Hindlimb muscle (tissue), 1 donor: ENCODE data around the gene ABLIM3. TPM values are rescaled to one million over a fixed set of nuclear protein-coding genes. Genes with fewer than 3 reads are reported as not detected.

Experiments used
- DNase-seq: peaks from one replicate; pipeline ENCODE4 v3.0.0-alpha.2; 2013
- polyA plus RNA-seq: library from polyadenylated mRNA; unstranded; fragments of 120-200 nt; gene quantifications from one replicate; pipeline ENCODE4 v1.2.1, GENCODE V29; 2013; ENCODE audit not compliant: insufficient read length

ABLIM3 gene
- polyA plus RNA-seq, 1 donor, result 91.2 TPM

- DNase-seq, result no peak
Measured at GRCh38 chr5:149188383-149188782, 47.1 kb downstream of the ABLIM3 start.

DNA sequence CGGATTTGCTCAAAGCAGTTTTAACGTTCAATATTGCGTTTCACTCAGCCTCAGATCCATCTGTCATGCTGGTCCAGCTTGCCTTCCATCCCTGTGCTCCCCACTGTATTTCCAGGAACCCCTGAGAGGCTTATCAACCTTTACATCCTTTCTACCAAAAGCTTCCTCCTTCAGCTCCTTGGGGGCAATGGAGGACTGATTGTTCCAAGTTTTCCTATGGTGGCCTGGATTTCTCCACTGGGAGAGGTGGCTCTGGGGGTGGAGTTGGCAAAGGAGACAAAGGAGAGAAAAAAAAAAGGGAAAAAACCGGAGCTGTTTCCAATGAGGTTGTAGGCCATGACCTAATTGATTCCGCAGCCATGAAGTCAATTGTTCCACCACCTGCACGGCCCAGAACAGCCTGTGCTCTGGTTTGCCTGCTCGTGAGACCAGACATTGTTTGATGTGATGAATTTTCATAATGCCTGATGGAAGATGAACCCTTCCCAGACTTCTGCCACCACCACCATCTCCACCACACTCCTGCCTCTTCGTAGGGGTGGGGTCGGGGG is 54.1 kb downstream of the ABLIM3 start:
- no peak for DNase-seq

- DNase-seq, result no peak
Measured at GRCh38 chr5:149195962-149196361, 54.7 kb downstream of the ABLIM3 start.

DNA sequence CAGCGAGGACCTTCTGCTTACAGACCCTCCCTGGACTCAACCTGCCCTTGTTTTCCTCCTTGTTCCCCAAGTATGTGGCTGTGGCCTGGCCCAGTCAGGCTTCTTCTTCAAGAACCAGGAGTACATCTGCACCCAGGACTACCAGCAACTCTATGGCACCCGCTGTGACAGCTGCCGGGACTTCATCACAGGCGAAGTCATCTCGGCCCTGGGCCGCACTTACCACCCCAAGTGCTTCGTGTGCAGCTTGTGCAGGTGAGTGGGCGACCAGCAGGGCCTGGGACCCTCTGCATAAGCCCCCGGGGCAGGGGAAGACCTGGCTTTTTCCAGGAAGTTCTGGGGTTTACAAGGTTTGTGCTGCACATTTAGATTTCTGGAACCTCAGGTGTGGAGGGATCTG is 56.9 kb downstream of the ABLIM3 start:
- no peak for DNase-seq

- no peak for DNase-seq
Measured at GRCh38 chr5:149200355-149200754, 59.1 kb downstream of the ABLIM3 start.

- DNase-seq, result no peak
Measured at GRCh38 chr5:149201121-149201637, 59.9 kb downstream of the ABLIM3 start.

DNA sequence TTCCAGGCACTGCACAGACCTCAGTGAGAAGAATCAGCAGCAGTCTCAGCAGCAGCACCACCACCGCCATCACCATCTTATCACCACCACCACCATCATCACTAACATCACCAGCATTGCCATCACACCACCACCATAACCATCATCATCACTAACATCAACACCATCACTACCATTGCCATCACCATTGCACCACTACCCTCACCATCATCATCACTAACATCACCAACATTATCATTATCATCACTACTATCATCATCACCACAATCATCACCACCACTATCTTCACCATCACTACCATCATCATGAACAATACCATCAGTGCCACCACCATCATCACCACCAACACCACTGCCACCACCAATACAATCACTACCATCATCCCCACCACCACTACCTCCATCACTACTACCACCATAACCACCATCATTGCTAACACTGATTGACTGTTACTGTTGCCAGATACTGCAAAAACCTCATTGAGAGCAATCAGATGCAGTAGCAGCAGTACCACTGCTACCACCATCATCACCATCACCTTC is 61.7 kb downstream of the ABLIM3 start:
- DNase-seq, result no peak

GRCh38 chr5:149203921-149204441 is 62.7 kb downstream of the ABLIM3 start:
- no peak for DNase-seq

DNA sequence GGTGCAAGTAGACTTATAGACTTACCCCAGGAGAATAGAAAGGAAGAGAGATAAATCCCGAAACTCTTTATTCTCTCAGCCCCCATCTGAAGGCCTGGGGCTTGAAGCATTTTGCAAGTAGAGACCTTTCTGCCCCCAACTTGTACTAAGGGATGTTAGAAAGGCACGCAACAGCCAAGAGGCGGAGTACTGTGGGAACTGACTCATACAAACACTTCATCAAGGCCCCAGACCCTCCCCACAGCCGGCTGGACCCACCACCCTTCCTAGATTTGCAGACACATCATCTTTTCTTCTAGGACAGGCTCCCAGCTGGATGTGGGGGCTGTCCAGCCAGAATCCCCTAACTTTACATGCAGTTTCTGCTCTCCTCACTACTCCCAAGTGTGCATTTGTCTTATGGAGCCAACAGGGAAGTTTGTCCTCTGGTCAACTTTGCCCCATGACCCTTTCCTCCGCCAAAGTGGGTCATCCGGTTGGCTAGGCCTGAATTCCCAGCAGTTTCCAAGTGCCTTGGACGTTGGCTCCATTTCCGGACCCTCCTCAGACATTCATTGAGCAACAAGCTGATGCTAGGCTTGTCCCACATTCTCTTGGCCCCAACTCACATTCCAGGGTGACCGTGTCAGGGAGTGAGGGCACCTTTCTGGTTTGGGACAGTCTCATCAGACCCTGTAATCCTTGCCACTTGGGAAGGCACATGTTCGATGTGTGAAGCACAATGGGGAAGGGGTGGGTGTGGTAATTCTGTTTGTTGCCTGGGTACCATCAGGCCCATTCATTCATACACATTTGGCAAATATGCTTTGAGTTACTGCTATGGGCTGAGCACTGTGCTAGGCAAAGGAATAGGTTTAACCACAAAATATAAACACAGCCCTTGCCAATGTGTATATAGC is 64.6 kb downstream of the ABLIM3 start:
- no peak for DNase-seq

DNA sequence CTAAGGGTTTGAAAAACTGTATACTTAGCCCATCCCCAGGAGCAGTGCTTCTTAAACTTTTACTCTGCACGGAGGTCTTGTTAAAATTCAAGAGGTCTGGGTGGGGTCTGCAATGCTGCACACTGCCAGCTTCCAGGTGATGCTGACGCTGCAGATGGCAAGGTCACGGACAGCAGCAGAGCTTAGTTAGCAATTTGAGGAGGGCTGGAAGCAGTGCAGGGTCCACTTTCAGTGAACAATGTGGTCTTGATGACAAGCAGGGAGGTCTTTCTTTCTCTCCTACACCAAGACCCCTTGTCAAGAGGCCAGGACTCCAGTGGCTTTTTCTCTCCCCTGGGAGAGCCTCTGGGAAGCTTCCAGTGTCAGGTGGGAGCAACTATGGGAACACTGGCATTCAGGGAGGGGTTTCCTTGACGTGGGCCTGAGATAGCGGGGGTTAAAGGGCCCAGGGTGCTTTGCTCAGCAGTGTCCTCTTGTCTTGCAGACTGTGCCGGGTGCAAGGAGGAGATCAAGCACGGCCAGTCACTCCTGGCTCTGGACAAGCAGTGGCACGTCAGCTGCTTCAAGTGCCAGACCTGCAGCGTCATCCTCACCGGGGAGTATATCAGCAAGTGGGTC is 65.3 kb downstream of the ABLIM3 start:
- DNase-seq, result no peak

GRCh38 chr5:149207831-149208230 is 66.5 kb downstream of the ABLIM3 start:
- DNase-seq, result no peak

- no peak for DNase-seq
Measured at GRCh38 chr5:149210225-149210624, 68.9 kb downstream of the ABLIM3 start.

DNA sequence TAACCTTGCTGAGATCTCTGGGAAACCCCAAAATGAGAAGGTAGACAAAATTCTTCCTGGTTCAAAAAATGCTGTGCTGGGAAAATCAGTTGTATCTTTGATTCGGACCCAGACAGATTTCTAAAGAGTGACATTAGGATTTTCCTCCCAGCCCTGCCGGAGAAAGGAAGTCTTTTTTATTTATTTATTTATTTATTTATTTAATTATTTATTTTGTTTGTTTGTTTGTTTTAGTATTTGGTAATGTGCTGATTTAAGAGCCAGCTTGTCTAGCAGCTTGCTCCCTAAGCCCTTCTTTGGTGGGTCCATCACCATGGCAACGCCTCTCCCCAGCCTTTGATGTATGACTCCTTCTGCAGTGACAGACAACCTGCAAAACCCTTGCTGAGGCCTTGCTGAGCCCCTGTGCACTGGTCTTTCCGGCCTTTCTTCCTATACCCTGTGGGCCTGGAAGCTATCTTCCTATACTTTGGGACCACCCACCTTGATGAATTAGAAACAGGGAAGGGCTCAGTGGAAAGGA is 69.7 kb downstream of the ABLIM3 start:
- no peak for DNase-seq

- DNase-seq, result no peak
Measured at GRCh38 chr5:149211566-149211965, 70.3 kb downstream of the ABLIM3 start.

DNA sequence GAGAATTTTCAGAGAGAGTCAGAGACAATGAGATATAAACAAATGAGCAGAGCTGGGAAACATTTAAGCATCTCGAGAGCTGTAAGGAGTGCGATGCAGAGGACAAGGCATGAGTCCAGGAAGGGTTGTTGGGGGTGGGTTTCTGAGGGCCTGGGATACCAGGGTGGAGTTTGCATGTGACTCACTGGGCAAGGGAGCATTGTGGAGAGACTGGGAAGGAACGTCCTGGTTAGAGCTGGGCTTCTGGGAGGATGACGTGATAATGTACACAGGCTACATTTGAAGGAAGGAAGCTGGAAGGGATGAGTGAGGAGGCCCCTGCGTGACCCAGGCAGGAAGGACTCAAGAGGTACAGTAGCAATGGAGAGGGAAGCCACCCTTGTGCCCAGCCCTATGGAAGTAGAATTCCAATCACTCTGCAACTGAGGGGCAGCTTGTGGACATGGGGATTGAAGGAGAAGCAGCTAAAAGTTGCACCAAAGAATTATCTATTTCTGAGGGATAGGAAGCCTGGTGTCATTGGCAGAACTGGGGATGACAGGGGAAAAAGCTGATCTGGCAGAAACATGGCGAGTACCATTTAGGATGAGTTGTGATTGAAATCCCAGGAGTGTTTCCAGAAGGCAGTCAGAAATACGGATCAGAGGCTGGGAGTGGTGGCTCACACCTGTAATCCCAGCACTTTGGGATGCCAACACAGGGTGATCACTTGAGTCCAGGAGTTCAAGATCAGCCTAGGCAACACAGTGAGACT is 71.1 kb downstream of the ABLIM3 start:
- DNase-seq, result no peak

DNA sequence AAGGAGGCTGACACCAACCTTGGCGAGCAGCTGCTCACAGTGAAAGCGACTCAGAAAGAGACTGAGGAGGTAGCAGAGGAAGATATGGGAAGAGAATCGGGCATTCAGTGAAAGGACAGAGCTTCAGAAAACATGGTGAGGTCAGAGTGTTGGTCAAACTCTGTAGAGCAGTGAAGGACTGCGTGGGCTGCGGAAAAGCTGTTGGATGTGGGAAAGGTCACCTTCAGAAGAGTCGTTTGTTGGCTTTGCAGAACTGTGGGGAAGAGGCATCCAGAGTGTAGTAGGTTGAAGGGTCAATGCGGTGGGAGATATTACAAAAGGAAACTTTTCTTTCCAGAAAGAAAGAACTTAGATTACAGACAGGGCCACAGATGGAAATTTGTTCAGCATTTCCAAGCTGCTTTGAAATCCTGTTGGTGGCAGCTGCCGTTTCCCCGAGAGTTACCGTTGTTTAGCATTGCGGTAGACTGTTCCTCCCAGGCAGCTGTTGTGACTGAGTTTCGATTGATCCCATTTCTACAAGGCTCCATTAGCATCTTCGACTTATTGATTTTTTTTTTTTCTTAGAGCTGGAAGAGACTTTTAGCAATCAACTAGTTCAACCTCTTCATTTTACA is 72.1 kb downstream of the ABLIM3 start:
- no peak for DNase-seq

- no peak for DNase-seq
Measured at GRCh38 chr5:149215478-149216090, 74.3 kb downstream of the ABLIM3 start.

DNA sequence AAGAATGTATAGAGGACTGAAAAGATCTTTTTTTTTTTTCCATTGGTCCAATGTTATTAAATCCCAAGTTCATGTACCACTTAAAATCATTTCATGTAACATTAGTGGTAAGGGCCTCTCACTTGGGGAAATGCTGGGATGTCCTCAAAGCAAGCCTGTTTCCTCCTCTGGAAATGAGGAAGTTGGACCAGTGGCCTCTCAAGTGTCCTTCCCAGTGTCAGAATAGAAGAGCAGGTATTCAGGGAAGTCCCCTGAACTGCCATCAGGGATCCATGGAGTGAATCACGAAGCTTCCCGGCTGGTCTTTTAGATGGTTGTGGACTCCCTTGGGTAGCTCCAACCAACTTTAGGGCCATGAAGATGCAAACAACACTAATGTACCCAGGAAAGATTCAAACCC is 75.2 kb downstream of the ABLIM3 start:
- no peak for DNase-seq

- no peak for DNase-seq
Measured at GRCh38 chr5:149217096-149217802, 76.0 kb downstream of the ABLIM3 start.

GRCh38 chr5:149217803-149218155 is 76.5 kb downstream of the ABLIM3 start:
- no peak for DNase-seq

DNA sequence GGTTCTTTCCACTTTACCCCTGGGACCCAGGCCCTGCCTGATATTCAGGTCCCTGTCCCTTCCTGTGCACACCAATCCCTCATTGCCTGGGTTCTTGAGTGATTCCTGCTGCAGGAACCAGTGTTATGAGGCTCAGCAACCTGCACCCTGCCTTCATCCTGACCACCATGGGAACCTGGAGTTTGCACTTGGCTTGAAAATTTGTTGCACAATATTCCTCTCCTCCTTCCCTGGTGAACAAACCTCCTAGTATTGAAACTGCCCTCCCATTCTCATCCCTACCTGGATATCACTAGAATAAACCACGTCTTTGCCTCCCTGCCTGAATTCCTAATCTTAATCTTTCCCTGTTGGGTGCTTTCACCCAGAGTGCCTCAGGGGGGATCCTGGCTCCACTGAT is 78.3 kb downstream of the ABLIM3 start:
- no peak for DNase-seq
